ENCODE measurements around the gene DARS2. TPM values are rescaled to one million over a fixed set of nuclear protein-coding genes. Genes with fewer than 3 reads are reported as not detected.
"Not testable (repeated sequence)": the region's sequence is repeated elsewhere in the genome, so short reads cannot be mapped to it uniquely, and the experiment has no call there.

The DARS2 gene
- total RNA-seq, 1 donor from 2014 or later: 28.2 TPM

DNA sequence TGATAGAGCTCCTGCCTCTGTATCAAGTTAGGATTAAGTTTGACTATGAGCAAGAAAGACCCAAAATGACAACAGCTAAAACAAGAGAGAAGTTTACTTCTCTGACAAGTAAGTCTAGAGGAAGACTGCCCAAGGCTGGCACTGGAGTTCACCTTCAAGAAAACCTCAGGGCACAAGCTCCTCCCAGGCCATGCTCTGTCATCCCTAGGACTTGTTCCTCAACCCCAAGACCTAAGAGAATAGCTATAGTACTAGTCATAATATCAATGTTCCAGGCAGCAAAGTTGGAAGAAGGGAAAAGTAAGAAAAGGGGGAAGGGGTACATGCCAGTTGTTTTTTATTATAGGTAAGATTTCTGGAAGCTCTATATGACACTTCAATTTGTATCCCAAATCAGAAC, 26.4 kb upstream of the DARS2 start:
- Mint-ChIP-seq H3K9me3 (no peaks in the 10 kb centered on the region), H3K27ac (no peak overlapping the region), H3K27me3 (no peaks in the 10 kb centered on the region), H3K4me1 (ENCODE audit: unreplicated experiment) (no peaks in the 10 kb centered on the region), H3K36me3 (peaks cover 10% of the 10 kb centered on the region), H3K4me3 (no peak overlapping the region)
- DNase-seq (ENCODE audit: extremely low spot score, unreplicated experiment): no peak
- TF ChIP-seq, protein P1, sequence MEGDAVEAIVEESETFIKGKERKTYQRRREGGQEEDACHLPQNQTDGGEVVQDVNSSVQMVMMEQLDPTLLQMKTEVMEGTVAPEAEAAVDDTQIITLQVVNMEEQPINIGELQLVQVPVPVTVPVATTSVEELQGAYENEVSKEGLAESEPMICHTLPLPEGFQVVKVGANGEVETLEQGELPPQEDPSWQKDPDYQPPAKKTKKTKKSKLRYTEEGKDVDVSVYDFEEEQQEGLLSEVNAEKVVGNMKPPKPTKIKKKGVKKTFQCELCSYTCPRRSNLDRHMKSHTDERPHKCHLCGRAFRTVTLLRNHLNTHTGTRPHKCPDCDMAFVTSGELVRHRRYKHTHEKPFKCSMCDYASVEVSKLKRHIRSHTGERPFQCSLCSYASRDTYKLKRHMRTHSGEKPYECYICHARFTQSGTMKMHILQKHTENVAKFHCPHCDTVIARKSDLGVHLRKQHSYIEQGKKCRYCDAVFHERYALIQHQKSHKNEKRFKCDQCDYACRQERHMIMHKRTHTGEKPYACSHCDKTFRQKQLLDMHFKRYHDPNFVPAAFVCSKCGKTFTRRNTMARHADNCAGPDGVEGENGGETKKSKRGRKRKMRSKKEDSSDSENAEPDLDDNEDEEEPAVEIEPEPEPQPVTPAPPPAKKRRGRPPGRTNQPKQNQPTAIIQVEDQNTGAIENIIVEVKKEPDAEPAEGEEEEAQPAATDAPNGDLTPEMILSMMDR (conservative IDR thresholded peaks at IDR 0.05): no peak

DNA sequence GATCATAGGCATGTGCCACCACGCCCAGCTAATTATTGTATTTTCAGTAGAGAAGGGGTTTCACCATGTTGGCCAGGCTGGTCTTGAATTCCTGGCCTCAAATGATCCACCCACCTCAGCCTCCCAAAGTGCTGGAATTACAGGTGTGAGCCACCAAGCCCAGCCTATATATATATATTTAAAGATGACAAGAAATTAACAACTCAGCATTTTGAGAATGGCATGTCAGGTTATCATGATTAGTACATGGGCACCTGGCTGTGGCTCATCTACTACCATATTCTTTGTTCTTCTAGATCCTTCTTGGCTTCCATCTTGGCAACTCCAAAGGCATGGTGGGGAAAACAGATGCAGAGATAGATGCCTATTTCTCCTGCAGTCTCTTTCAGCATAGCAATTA, 24.5 kb upstream of the DARS2 start:
- DNase-seq (ENCODE audit: extremely low spot score, unreplicated experiment); H3K27me3 Mint-ChIP-seq; H3K27ac Mint-ChIP-seq; H3K4me1 Mint-ChIP-seq (ENCODE audit: unreplicated experiment); H3K9me3 Mint-ChIP-seq; H3K4me3 Mint-ChIP-seq: not testable (repeated sequence)
- peaks cover 14% of the 10 kb centered on the region for H3K36me3 Mint-ChIP-seq

DNA sequence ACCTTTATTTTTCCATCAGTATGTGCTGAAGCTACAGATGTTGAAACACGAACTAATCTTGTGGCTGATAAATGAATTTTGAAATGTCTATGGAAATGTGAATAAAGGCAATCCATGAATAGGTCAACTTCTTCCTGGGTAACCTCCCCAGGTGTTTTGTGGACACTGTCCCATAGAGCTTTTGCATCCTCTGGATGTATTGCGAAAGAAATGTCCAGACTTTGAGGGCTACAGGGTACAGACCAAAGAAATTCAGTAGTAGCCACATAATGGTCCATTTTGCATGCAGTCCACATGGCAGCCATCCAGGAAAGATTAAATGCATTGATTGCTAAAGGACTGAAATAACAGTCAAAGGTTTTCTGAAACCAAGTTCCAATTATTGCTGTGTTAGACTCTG, 21.5 kb upstream of the DARS2 start:
- H3K27me3 Mint-ChIP-seq: no peaks in the 10 kb centered on the region
- H3K27ac Mint-ChIP-seq: no peak overlapping the region
- no peak for DNase-seq (ENCODE audit: extremely low spot score, unreplicated experiment)
- no peak overlapping the region for H3K4me3 Mint-ChIP-seq
- TF ChIP-seq, protein P1 (conservative IDR thresholded peaks at IDR 0.05): no peak
- no peaks in the 10 kb centered on the region for H3K4me1 Mint-ChIP-seq (ENCODE audit: unreplicated experiment)
- peaks cover 14% of the 10 kb centered on the region for H3K36me3 Mint-ChIP-seq
- no peaks in the 10 kb centered on the region for H3K9me3 Mint-ChIP-seq

DNA sequence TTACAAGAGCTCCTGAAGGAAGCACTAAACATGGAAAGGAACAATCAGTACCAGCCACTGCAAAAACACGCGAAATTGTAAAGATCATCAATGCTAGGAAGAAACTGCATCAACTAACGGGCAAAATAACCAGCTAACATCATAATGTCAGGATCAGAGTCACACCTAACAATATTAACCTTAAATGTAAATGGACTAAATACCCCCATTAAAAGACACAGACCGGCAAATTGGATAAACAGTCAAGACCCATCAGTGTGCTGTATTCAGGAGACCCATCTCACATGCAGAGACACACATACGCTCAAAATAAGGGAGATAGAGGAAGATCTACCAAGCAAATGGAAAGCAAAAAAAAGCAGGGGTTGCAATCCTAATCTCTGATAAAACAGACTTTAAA, 10.8 kb upstream of the DARS2 start:
- not testable (repeated sequence) for DNase-seq (ENCODE audit: extremely low spot score, unreplicated experiment); H3K27me3 Mint-ChIP-seq; H3K9me3 Mint-ChIP-seq; H3K27ac Mint-ChIP-seq; H3K4me3 Mint-ChIP-seq; H3K4me1 Mint-ChIP-seq (ENCODE audit: unreplicated experiment)
- peaks cover 44% of the 10 kb centered on the region for H3K36me3 Mint-ChIP-seq

DNA sequence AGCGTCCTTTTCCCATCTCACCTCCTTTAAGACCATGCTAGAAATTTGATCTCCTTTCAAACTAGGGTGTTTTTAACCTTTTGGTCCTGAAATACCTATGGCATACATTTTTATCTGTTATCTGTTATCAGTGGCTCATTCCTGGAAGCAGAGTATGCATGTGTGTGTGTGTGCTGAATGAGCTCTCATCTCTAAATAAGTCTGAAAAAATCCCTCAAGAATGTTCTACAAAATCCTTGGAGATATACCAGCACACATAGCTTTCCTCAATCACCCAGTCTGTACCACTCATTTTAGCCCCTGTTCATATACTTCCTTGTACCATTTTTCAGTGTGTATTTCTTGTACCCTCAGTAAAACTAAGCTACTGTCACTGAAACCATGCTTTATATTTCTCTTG, 6.0 kb upstream of the DARS2 start:
- no peak for DNase-seq (ENCODE audit: extremely low spot score, unreplicated experiment)
- Mint-ChIP-seq H3K9me3 (no peaks in the 10 kb centered on the region), H3K4me1 (ENCODE audit: unreplicated experiment) (peaks cover 13% of the 10 kb centered on the region), H3K36me3 (peaks cover 30% of the 10 kb centered on the region), H3K27me3 (no peaks in the 10 kb centered on the region), H3K27ac (no peak overlapping the region), H3K4me3 (no peak overlapping the region)
- TF ChIP-seq, protein P1 (conservative IDR thresholded peaks at IDR 0.05): no peak

DNA sequence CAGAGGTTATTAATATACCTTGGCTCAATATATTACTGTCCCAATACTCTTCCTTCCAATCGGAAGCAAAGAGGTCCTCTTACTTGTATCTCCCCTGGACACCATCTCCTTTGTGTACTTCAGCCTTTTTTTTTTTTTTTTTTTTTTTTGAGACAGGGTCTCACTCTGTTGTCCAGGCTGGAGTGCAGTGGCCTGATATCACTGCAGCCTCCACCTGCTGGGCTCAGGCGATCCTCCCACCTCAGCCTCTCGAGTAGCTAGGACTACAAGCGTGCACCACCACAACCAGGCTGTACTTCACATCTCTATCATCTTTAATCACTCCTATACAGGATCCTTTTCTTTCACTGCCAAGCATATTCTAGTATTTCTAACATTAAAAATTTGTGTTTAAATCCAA, 2.8 kb upstream of the DARS2 start:
- no peaks in the 10 kb centered on the region for H3K9me3 Mint-ChIP-seq
- peaks cover 24% of the 10 kb centered on the region for H3K4me1 Mint-ChIP-seq (ENCODE audit: unreplicated experiment)
- no peak for DNase-seq (ENCODE audit: extremely low spot score, unreplicated experiment)
- no peak overlapping the region for H3K4me3 Mint-ChIP-seq
- TF ChIP-seq, protein P1 (conservative IDR thresholded peaks at IDR 0.05): no peak
- no peaks in the 10 kb centered on the region for H3K27me3 Mint-ChIP-seq
- H3K36me3 Mint-ChIP-seq: peaks cover 14% of the 10 kb centered on the region
- H3K27ac Mint-ChIP-seq: no peak overlapping the region

DNA sequence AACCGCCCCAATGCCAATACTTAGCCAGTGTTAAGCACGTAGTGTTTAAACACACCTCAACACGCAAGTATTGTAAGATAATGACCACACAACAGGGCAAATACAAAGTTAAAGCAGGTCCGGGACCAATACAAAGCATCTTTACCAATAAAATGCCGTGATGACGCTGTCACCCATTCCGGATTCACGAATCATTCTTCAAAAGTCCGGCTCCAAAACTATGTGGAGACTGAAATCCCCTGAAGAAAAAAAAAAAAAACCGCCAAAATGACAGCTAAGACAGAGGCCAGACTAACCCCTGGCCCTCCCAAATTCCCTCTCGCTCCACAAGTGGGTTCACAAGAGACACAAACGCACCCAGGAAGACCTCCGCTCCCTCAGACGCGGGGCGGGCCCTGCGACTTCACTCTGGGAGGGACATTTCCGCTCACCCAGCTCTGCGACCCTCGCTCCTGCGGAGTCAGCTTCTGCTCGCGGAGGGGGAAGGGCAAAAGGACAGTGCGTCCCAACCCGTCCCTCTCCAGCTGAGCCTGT, 625 bp upstream of the DARS2 start:
- Mint-ChIP-seq H3K4me1 (ENCODE audit: unreplicated experiment) (peaks cover 24% of the 10 kb centered on the region), H3K4me3 (peak overlapping the region; percentile 96), H3K36me3 (peaks cover 7% of the 10 kb centered on the region), H3K9me3 (no peaks in the 10 kb centered on the region), H3K27ac (peak overlapping the region; percentile 99), H3K27me3 (no peaks in the 10 kb centered on the region)
- no peak for DNase-seq (ENCODE audit: extremely low spot score, unreplicated experiment)
- TF ChIP-seq, protein P1 (conservative IDR thresholded peaks at IDR 0.05): no peak
